H9 (cell line): Measurements from ENCODE around the gene RUNDC3A. TPM values are rescaled to one million over a fixed set of nuclear protein-coding genes. Genes with fewer than 3 reads are reported as not detected.
A peak's percentile ranks its signal among the peaks of the same experiment; 100 is the strongest.

Experiments used
- DNase-seq: peaks from one replicate; pipeline ENCODE4 v3.0.0-alpha.2; 2017
- H2AFZ ChIP-seq: one replicate; pipeline ENCODE4 v1.6.1; 2013; ENCODE audit warnings: mild to moderate bottlenecking, low read length, control low read depth, moderate library complexity
- H2AK5ac ChIP-seq: 2 replicates; pipeline ENCODE4 v1.6.1; 2013; ENCODE audit warnings: low read length, control low read depth, mixed read lengths; ENCODE audit not compliant: insufficient read length
- H2BK120ac ChIP-seq: one replicate; pipeline ENCODE4 v1.6.1; 2013; ENCODE audit warnings: low read depth, mild to moderate bottlenecking, low read length, control low read depth, inconsistent platforms; ENCODE audit not compliant: poor library complexity, severe bottlenecking
- H2BK12ac ChIP-seq: 2 replicates; pipeline ENCODE4 v1.6.1; 2013; ENCODE audit warnings: low read length, control low read depth, mixed read lengths, low read depth; ENCODE audit not compliant: insufficient read length
- H2BK15ac ChIP-seq: 2 replicates; pipeline ENCODE4 v1.6.1; 2013; ENCODE audit warnings: low read depth, low read length, control low read depth
- H2BK20ac ChIP-seq: one replicate; pipeline ENCODE4 v1.6.1; 2013; ENCODE audit warnings: low read depth, mild to moderate bottlenecking, low read length, control low read depth, inconsistent platforms; ENCODE audit not compliant: poor library complexity, severe bottlenecking
- H2BK5ac ChIP-seq: 2 replicates; pipeline ENCODE4 v1.6.1; 2013; ENCODE audit warnings: low read length, control low read depth, mixed read lengths; ENCODE audit not compliant: insufficient read length
- H3K14ac ChIP-seq: 2 replicates; pipeline ENCODE4 v1.6.1; 2013; ENCODE audit warnings: low read length, control low read depth; ENCODE audit not compliant: insufficient read depth
- H3K18ac ChIP-seq: 2 replicates; pipeline ENCODE4 v1.6.1; 2013; ENCODE audit warnings: low read depth, mild to moderate bottlenecking, mixed read lengths, low read length, control low read depth; ENCODE audit not compliant: insufficient read length
- H3K23ac ChIP-seq: 2 replicates; pipeline ENCODE4 v1.6.1; 2013; ENCODE audit warnings: low read length, control low read depth, mixed read lengths, low read depth; ENCODE audit not compliant: insufficient read length
- H3K23me2 ChIP-seq: 2 replicates; pipeline ENCODE4 v1.6.1; 2013; ENCODE audit warnings: low read depth, mild to moderate bottlenecking, mixed read lengths, low read length, control low read depth; ENCODE audit not compliant: insufficient read length, poor library complexity, severe bottlenecking
- H3K27ac ChIP-seq: 2 replicates; pipeline ENCODE4 v1.5.1; 2013; ENCODE audit warnings: low read length, control low read depth, mixed read lengths, low read depth; ENCODE audit not compliant: insufficient read length
- H3K27me3 ChIP-seq: 2 replicates; pipeline ENCODE4 v1.6.1; 2013; ENCODE audit warnings: low read length, control low read depth, inconsistent platforms; ENCODE audit not compliant: insufficient read depth
- H3K4ac ChIP-seq: 2 replicates; pipeline ENCODE4 v1.6.1; 2013; ENCODE audit warnings: low read depth, mild to moderate bottlenecking, control low read depth, inconsistent platforms, low read length, moderate library complexity
- H3K4me1 ChIP-seq: 2 replicates; pipeline ENCODE4 v1.6.1; 2013; ENCODE audit warnings: low read length, control low read depth, inconsistent platforms; ENCODE audit not compliant: insufficient read depth
- H3K4me2 ChIP-seq: 2 replicates; pipeline ENCODE4 v1.6.1; 2013; ENCODE audit warnings: low read length, control low read depth, mixed read lengths; ENCODE audit not compliant: insufficient read length, insufficient read depth
- H3K56ac ChIP-seq: 2 replicates; pipeline ENCODE4 v1.6.1; 2013; ENCODE audit warnings: low read depth, mild to moderate bottlenecking, mixed read lengths, low read length, control low read depth; ENCODE audit not compliant: insufficient read length
- H3K79me1 ChIP-seq: 2 replicates; pipeline ENCODE4 v1.6.1; 2013; ENCODE audit warnings: low read depth, mild to moderate bottlenecking, moderate library complexity, low read length, control low read depth, inconsistent platforms; ENCODE audit not compliant: insufficient read depth, poor library complexity, severe bottlenecking
- H3K79me2 ChIP-seq: 2 replicates; pipeline ENCODE4 v1.6.1; 2013; ENCODE audit warnings: low read length, control low read depth, inconsistent platforms; ENCODE audit not compliant: insufficient read depth
- H3K9ac ChIP-seq: 2 replicates; pipeline ENCODE4 v1.6.1; 2013; ENCODE audit warnings: low read length, control low read depth, mixed read lengths; ENCODE audit not compliant: insufficient read length; ENCODE audit errors: extremely low read depth
- H3K9me3 ChIP-seq: one replicate; pipeline ENCODE4 v1.6.1; 2013; ENCODE audit warnings: low read depth, low read length, inconsistent platforms; ENCODE audit not compliant: control insufficient read depth
- H3T11ph ChIP-seq: one replicate; pipeline ENCODE4 v1.6.1; 2013; ENCODE audit warnings: mild to moderate bottlenecking, low read length, control low read depth, inconsistent platforms
- H4K20me1 ChIP-seq: one replicate; pipeline ENCODE4 v1.6.1; 2013; ENCODE audit not compliant: control insufficient read depth, insufficient read length, insufficient read depth
- H4K5ac ChIP-seq: 2 replicates; pipeline ENCODE4 v1.6.1; 2013; ENCODE audit warnings: low read depth, mild to moderate bottlenecking, mixed read lengths, low read length, control low read depth; ENCODE audit not compliant: insufficient read length
- H4K8ac ChIP-seq: replicated peaks from 2 replicates; pipeline ENCODE4 v1.6.1; 2013; ENCODE audit warnings: low read length, control low read depth, mixed read lengths, low read depth; ENCODE audit not compliant: insufficient read length
- H4K91ac ChIP-seq: 2 replicates; pipeline ENCODE4 v1.6.1; 2013; ENCODE audit warnings: low read depth, mild to moderate bottlenecking, moderate library complexity, mixed read lengths, low read length, control low read depth; ENCODE audit not compliant: insufficient read length
- H3K27ac Mint-ChIP-seq, 3 experiments: 2 replicates in 2 of 3; 3 replicates in 1 of 3; pipeline ENCODE4 v1.8.0; 2020 to 2021; ENCODE audit warnings: mixed read lengths in 3 of 3, mild to moderate bottlenecking in 1 of 3, moderate library complexity in 1 of 3
- H3K27me3 Mint-ChIP-seq: 2 replicates; pipeline ENCODE4 v1.8.0; 2021; ENCODE audit warnings: low read depth, mild to moderate bottlenecking, moderate library complexity, mixed read lengths
- H3K36me3 Mint-ChIP-seq, 3 experiments: 2 replicates in 2 of 3; 3 replicates in 1 of 3; pipeline ENCODE4 v1.8.0; 2020 to 2021; ENCODE audit warnings: low read depth in 3 of 3, mixed read lengths in 3 of 3; ENCODE audit not compliant: insufficient read depth in 1 of 3
- H3K4me1 Mint-ChIP-seq, 2 experiments: 2 replicates each; pipeline ENCODE4 v1.8.0; 2020; ENCODE audit warnings: mixed read lengths in 2 of 2
- H3K4me3 Mint-ChIP-seq, 2 experiments: 2 replicates in 1 of 2; 3 replicates in 1 of 2; pipeline ENCODE4 v1.8.0; 2020 to 2021; ENCODE audit warnings: mild to moderate bottlenecking in 2 of 2, mixed read lengths in 2 of 2, moderate library complexity in 1 of 2
- H3K9me3 Mint-ChIP-seq, 2 experiments: 2 replicates in 1 of 2; 3 replicates in 1 of 2; pipeline ENCODE4 v1.8.0; 2020; ENCODE audit warnings: mild to moderate bottlenecking in 2 of 2, mixed read lengths in 2 of 2, moderate library complexity in 1 of 2
- CTCF ChIP-seq: fragments of 200-600 bp; sonication (generic); conservative IDR thresholded peaks from 3 replicates; pipeline ENCODE4 v1.8.0; 2021; ENCODE audit warnings: antibody characterized with exemption, mild to moderate bottlenecking
- WGBS: extraction: QIAGEN DNeasy Blood & Tissue Kit; methylation state at CpG from one replicate; pipeline ENCODE4 v1.1.7; 2013; ENCODE audit warnings: missing lambda C conversion rate, low lambda C conversion rate, mixed read lengths; ENCODE audit not compliant: insufficient read length; ENCODE audit errors: extremely low coverage; 5-methylcytosine and 5-hydroxymethylcytosine counted together
- total RNA-seq: library from RNA; stranded (reverse); gene quantifications from 2 replicates; pipeline ENCODE4 v1.2.1, GENCODE V29; 2021

The RUNDC3A gene
- total RNA-seq, 1 experiment from 2014 or later, result 3.8 TPM

- H3K56ac ChIP-seq, result no peak overlapping the region
- no peak for DNase-seq
- Mint-ChIP-seq H3K27ac (no peak overlapping the region), H3K9me3 (no peaks in the 10 kb centered on the region; a peak in 1 of 5 replicates), H3K36me3 (peaks cover 3 to 28% (median 14%) of the 10 kb centered on the region in 3 experiments; a peak in 6 of 7 replicates), H3K4me1 (peaks cover 6 to 23% of the 10 kb centered on the region in 2 experiments), H3K27me3 (peaks cover 5% of the 10 kb centered on the region; the same call in 1 of the 2 replicates), H3K4me3 (peak overlapping the region in 1 of 2 experiments; percentile 52; a peak in 2 of 5 replicates)
- no peak overlapping the region for H2BK20ac ChIP-seq
- no peak overlapping the region for H4K8ac ChIP-seq
- no peak overlapping the region for H3K14ac ChIP-seq
- TF ChIP-seq CTCF, result no peak
- no peak overlapping the region for H2BK15ac ChIP-seq
- H3K4me2 ChIP-seq, result no peak overlapping the region
- H3K79me2 ChIP-seq, result no peaks in the 10 kb centered on the region
- H3K9ac ChIP-seq, result no peak overlapping the region
- no peak overlapping the region for H2AK5ac ChIP-seq
- no peaks in the 10 kb centered on the region for H4K20me1 ChIP-seq
- WGBS, result no CpG with 5 or more reads among the region's 17 CpGs
- no peak overlapping the region for H3K27ac ChIP-seq
- no peaks in the 10 kb centered on the region for H3K9me3 ChIP-seq
- no peak overlapping the region for H4K91ac ChIP-seq
- no peak overlapping the region for H2BK12ac ChIP-seq
- peaks cover 3% of the 10 kb centered on the region for H3K23me2 ChIP-seq
- H4K5ac ChIP-seq, result no peak overlapping the region
- no peak overlapping the region for H3K23ac ChIP-seq
- no peak overlapping the region for H2BK120ac ChIP-seq
- no peak overlapping the region for H3K4ac ChIP-seq
- H3K27me3 ChIP-seq, result no peaks in the 10 kb centered on the region
- no peak overlapping the region for H2AFZ ChIP-seq
- H3K18ac ChIP-seq, result no peak overlapping the region
- H3T11ph ChIP-seq, result no peak overlapping the region
- H3K4me1 ChIP-seq, result peaks cover under 1% of the 10 kb centered on the region; the same call in 1 of the 2 replicates
- H3K79me1 ChIP-seq, result no peaks in the 10 kb centered on the region
- H2BK5ac ChIP-seq, result no peak overlapping the region
Observed at GRCh38 chr17:44355642-44356099, 47.3 kb downstream of the RUNDC3A start.
